HCT116 (cell line): ENCODE data around the gene MTO1. TPM values are rescaled to one million over a fixed set of nuclear protein-coding genes. Genes with fewer than 3 reads are reported as not detected.

Experiments used
- ATAC-seq: fragments of 200-7000 bp; cut with Tn5 transposase; 2 replicates; pipeline ENCODE4 v1.9.1; 2020; ENCODE audit warnings: mild to moderate bottlenecking, moderate library complexity
- BruUV-seq: library from RNA; stranded (reverse); fragments of 400-500 nt; replicated peaks from 2 replicates; lab custom pipeline; 2021; lab: Mats Ljungman, UMichigan
- CTCF ChIA-PET: fragments of 300-600 bp; sonication (Branson Sonifier 250); formaldehyde crosslinking; loops from one replicate; lab custom pipeline; 2021; ENCODE audit warnings: antibody characterized with exemption; lab: Charles Lee
- POLR2A ChIA-PET: fragments of 300-600, 350-600 bp; sonication (Branson Sonifier 250); formaldehyde crosslinking; loops from one replicate; lab custom pipeline; 2021; ENCODE audit warnings: antibody characterized with exemption; lab: Charles Lee
- RAD21 ChIA-PET, 2 experiments: fragments of 300-600 bp; sonication (Branson Sonifier 250); formaldehyde crosslinking; loops; one replicate each; lab custom pipeline; 2023; ENCODE audit warnings: low total read pairs in 2 of 2; ENCODE audit not compliant: uncharacterized antibody in 2 of 2, unreplicated experiment in 2 of 2, low non-redundant PET in 1 of 2; lab: Charles Lee
- DNase-seq: peaks from one replicate; pipeline ENCODE4 v3.0.0-alpha.2; 2010; ENCODE audit warnings: low read depth, low spot score
- H2AFZ ChIP-seq: fragments of 200-600 bp; shearing (Covaris generic), sonication (generic); 2 replicates; pipeline ENCODE4 v1.6.1; 2017; ENCODE audit warnings: low read depth, mixed run types, mixed read lengths, antibody characterized with exemption, low read length; ENCODE audit not compliant: poor library complexity, severe bottlenecking
- H3K27ac ChIP-seq: 2 replicates; pipeline ENCODE4 v1.5.1; 2012; ENCODE audit warnings: low read depth, low read length
- H3K27me3 ChIP-seq: fragments of 200-600 bp; sonication (generic); 2 replicates; pipeline ENCODE4 v1.6.1; 2016; ENCODE audit warnings: mixed run types, low read length, mixed read lengths; ENCODE audit not compliant: insufficient read depth
- H3K36me3 ChIP-seq, 2 experiments: fragments of 200-500 bp in 1 of 2; fragments of 200-600 bp in 1 of 2; sonication (Bioruptor generic) in 1 of 2; sonication (generic) in 1 of 2; 2 replicates each; pipeline versions ENCODE4 v1.5.1 to v1.6.1; 2014 to 2016; ENCODE audit warnings: low read length in 2 of 2, inconsistent platforms in 1 of 2, mixed read lengths in 1 of 2, mixed run types in 1 of 2; ENCODE audit not compliant: insufficient read depth in 2 of 2, control insufficient read depth in 1 of 2
- H3K4me1 ChIP-seq, 2 experiments: fragments of 200-600 bp in 1 of 2; sonication (generic) in 1 of 2; 2 replicates each; pipeline versions ENCODE4 v1.5.1 to v1.6.1; 2012 to 2017; ENCODE audit warnings: low read length in 2 of 2, inconsistent platforms in 1 of 2, mild to moderate bottlenecking in 1 of 2, mixed read lengths in 1 of 2, mixed run types in 1 of 2, moderate library complexity in 1 of 2; ENCODE audit not compliant: insufficient read depth in 2 of 2, control insufficient read depth in 1 of 2
- H3K4me2 ChIP-seq: fragments of 200-600 bp; sonication (generic); 2 replicates; pipeline ENCODE4 v1.6.1; 2017; ENCODE audit warnings: mixed run types, low read length, mixed read lengths
- H3K4me3 ChIP-seq, 2 experiments: fragments of 200-600 bp in 1 of 2; sonication (generic) in 1 of 2; replicated peaks in 1 of 2; 2 replicates each; pipeline ENCODE4 v1.5.1; 2011 to 2016; ENCODE audit warnings: low read length in 2 of 2, control low read depth in 1 of 2, low read depth in 1 of 2, mild to moderate bottlenecking in 1 of 2, mixed read lengths in 1 of 2, mixed run types in 1 of 2
- H3K79me2 ChIP-seq: fragments of 200-600 bp; sonication (generic); 2 replicates; pipeline ENCODE4 v1.6.1; 2017; ENCODE audit warnings: mild to moderate bottlenecking, mixed run types, low read length, moderate library complexity, mixed read lengths; ENCODE audit not compliant: insufficient read depth
- H3K9ac ChIP-seq: fragments of 200-600 bp; sonication (generic); 2 replicates; pipeline ENCODE4 v1.6.1; 2016; ENCODE audit warnings: low read length, mixed read lengths
- H3K9me2 ChIP-seq: fragments of 200-600 bp; sonication (generic), shearing (Covaris generic); 2 replicates; pipeline ENCODE4 v1.6.1; 2017; ENCODE audit warnings: mixed run types, mild to moderate bottlenecking, moderate library complexity; ENCODE audit not compliant: insufficient read depth
- H3K9me3 ChIP-seq, 2 experiments: fragments of 200-500 bp in 1 of 2; fragments of 200-600 bp in 1 of 2; sonication (Bioruptor generic) in 1 of 2; sonication (generic) in 1 of 2; 2 replicates each; pipeline ENCODE4 v1.6.1; 2014 to 2017; ENCODE audit warnings: low read length in 2 of 2, mixed read lengths in 2 of 2, inconsistent platforms in 1 of 2, low read depth in 1 of 2, mild to moderate bottlenecking in 1 of 2, mixed run types in 1 of 2, moderate library complexity in 1 of 2; ENCODE audit not compliant: control insufficient read depth in 1 of 2, insufficient read depth in 1 of 2
- H4K20me1 ChIP-seq: fragments of 200-600 bp; sonication (generic), shearing (Covaris generic); 2 replicates; pipeline ENCODE4 v1.6.1; 2017; ENCODE audit warnings: mixed run types, mild to moderate bottlenecking, moderate library complexity; ENCODE audit not compliant: insufficient read depth
- CEBPB ChIP-seq: IDR thresholded peaks from 2 replicates; pipeline ENCODE4 v1.6.1; 2012; ENCODE audit warnings: low read depth
- CTCF ChIP-seq, 3 experiments: fragments of 200-600 bp in 1 of 3; sonication (generic) in 1 of 3; IDR thresholded peaks in 2 of 3; conservative IDR thresholded peaks in 1 of 3; 2 replicates each; pipeline ENCODE4 v1.5.1; 2012 to 2017; ENCODE audit warnings: low read depth in 2 of 3, low read length in 2 of 3, antibody characterized with exemption in 1 of 3, borderline replicate concordance in 1 of 3, control low read depth in 1 of 3, mild to moderate bottlenecking in 1 of 3, mixed read lengths in 1 of 3, mixed run types in 1 of 3, moderate library complexity in 1 of 3; ENCODE audit not compliant: insufficient read depth in 1 of 3
- ELF1 ChIP-seq: IDR thresholded peaks from 2 replicates; pipeline ENCODE4 v1.6.1; 2012; ENCODE audit warnings: low read depth, borderline replicate concordance
- RAD21 ChIP-seq: IDR thresholded peaks from 2 replicates; pipeline ENCODE4 v1.6.1; 2012; ENCODE audit warnings: low read depth, mild to moderate bottlenecking
- SIN3A ChIP-seq: IDR thresholded peaks from 2 replicates; pipeline ENCODE4 v1.6.1; 2012; ENCODE audit warnings: low read depth
- TCF7L2 ChIP-seq: IDR thresholded peaks from 2 replicates; pipeline ENCODE4 v1.7.0; 2011; ENCODE audit warnings: borderline replicate concordance, inconsistent platforms; ENCODE audit not compliant: insufficient read depth, insufficient read length; ENCODE audit errors: extremely low read depth
- intact Hi-C: fragments of 100-400 bp; cut with micrococcal nuclease; formaldehyde crosslinking; loops from 2 replicates; pipeline ENCODE4 v1.10.0; 2022
- total RNA-seq: library from RNA; stranded (reverse); gene quantifications from one replicate; pipeline ENCODE4 v1.2.1, GENCODE V29; 2021; ENCODE audit not compliant: unreplicated experiment
- TF ChIP-seq, protein P1 (sequence below): IDR thresholded peaks from 2 replicates; pipeline ENCODE4 v1.6.1; 2012; ENCODE audit warnings: low read depth
- TF ChIP-seq, protein P2 (sequence below): IDR thresholded peaks from 2 replicates; pipeline ENCODE4 v1.6.1; 2012
- TF ChIP-seq, protein P3 (sequence below): IDR thresholded peaks from 2 replicates; pipeline ENCODE4 v1.6.1; 2012

MTO1 gene
- total RNA-seq, 1 experiment from 2014 or later, result 40.1 TPM

DNA sequence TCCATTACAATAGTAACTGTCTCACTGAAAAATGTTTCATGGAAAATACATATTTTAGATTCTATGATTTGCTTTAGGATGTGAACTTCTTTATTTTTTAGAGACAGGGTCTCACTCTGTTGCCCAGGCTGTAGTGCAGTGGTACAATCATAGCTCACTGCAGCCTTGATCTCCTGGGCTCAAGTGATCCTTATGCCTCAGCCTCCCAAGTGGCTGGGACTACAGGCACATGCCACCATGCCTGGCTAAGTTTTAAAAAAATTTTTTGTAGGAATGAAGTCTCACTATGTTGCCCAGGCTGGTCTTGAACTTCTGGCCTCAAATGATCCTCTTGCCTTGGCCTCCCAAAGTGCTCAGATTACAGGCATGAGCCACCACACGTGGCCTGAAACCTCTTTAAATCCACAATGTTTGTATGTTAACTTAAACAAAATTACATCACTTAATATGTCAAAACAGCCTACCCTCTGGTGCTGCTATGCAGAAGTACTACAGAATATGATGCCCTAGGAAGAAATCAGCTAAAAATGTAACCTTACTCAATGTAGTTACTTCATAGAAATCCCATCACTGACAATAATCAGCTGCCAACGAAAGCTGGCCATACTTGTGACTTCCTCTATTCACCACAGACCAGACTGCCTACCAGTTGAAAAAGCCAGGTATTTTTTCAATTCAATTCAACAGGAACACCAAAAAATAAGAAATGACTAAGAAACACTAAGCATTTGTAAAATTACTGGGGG lies 41.7 kb downstream of the MTO1 start:
- Histone ChIP-seq H3K9me3 (no peaks in the 10 kb centered on the region), H3K4me1 (no peaks in the 10 kb centered on the region), H3K4me3 (no peak overlapping the region), H3K9ac (no peak overlapping the region), H3K9me2 (no peaks in the 10 kb centered on the region), H3K4me2 (no peak overlapping the region), H3K36me3 (peaks cover 18 to 22% of the 10 kb centered on the region in 2 experiments), H3K27me3 (no peaks in the 10 kb centered on the region), H3K27ac (no peak overlapping the region), H4K20me1 (no peaks in the 10 kb centered on the region), H2AFZ (no peak overlapping the region), H3K79me2 (no peaks in the 10 kb centered on the region)
- no peak for DNase-seq
- ChIA-PET CTCF (no interaction called here), POLR2A (interaction anchor here (1.0 to 4.0 kb wide), 3 partner anchors 10 to 11 kb away, joined by 3 to 17 read pairs (median 7); no protein-coding TSS in a partner anchor), RAD21 (no interaction called here)
- no peak for ATAC-seq
- TF ChIP-seq CEBPB (no peak), SIN3A (no peak), TCF7L2 (no peak), ELF1 (no peak), RAD21 (no peak), CTCF (IDR thresholded peaks at IDR 0.05 in 2 of 3, conservative IDR thresholded peaks at IDR 0.05 in 1 of 3; ENCODE audit: borderline replicate concordance in 1 of 3, insufficient read depth in 1 of 3, low read depth in 2 of 3, low read length in 2 of 3) (no peak)
- TF ChIP-seq, protein P1, sequence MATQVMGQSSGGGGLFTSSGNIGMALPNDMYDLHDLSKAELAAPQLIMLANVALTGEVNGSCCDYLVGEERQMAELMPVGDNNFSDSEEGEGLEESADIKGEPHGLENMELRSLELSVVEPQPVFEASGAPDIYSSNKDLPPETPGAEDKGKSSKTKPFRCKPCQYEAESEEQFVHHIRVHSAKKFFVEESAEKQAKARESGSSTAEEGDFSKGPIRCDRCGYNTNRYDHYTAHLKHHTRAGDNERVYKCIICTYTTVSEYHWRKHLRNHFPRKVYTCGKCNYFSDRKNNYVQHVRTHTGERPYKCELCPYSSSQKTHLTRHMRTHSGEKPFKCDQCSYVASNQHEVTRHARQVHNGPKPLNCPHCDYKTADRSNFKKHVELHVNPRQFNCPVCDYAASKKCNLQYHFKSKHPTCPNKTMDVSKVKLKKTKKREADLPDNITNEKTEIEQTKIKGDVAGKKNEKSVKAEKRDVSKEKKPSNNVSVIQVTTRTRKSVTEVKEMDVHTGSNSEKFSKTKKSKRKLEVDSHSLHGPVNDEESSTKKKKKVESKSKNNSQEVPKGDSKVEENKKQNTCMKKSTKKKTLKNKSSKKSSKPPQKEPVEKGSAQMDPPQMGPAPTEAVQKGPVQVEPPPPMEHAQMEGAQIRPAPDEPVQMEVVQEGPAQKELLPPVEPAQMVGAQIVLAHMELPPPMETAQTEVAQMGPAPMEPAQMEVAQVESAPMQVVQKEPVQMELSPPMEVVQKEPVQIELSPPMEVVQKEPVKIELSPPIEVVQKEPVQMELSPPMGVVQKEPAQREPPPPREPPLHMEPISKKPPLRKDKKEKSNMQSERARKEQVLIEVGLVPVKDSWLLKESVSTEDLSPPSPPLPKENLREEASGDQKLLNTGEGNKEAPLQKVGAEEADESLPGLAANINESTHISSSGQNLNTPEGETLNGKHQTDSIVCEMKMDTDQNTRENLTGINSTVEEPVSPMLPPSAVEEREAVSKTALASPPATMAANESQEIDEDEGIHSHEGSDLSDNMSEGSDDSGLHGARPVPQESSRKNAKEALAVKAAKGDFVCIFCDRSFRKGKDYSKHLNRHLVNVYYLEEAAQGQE, result no peak
- TF ChIP-seq, protein P2, sequence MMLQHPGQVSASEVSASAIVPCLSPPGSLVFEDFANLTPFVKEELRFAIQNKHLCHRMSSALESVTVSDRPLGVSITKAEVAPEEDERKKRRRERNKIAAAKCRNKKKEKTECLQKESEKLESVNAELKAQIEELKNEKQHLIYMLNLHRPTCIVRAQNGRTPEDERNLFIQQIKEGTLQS, result no peak
- TF ChIP-seq, protein P3, sequence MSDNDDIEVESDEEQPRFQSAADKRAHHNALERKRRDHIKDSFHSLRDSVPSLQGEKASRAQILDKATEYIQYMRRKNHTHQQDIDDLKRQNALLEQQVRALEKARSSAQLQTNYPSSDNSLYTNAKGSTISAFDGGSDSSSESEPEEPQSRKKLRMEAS, result no peak
- intact Hi-C loops, result no loop called here
- no TSS peak for BruUV-seq
